Measurements from ENCODE around the gene CLUH. TPM values are rescaled to one million over a fixed set of nuclear protein-coding genes. Genes with fewer than 3 reads are reported as not detected.
"Not testable (repeated sequence)": the region's sequence is repeated elsewhere in the genome, so short reads cannot be mapped to it uniquely, and the experiment has no call there.

Gene CLUH
- polyA plus RNA-seq, 3 donors: 53.5 to 74.8 (median 63.5) TPM

- no peak for DNase-seq
These were observed 21.1 kb downstream of the CLUH start for GRCh38 chr17:2690165-2691068.

- no peak for DNase-seq
These were observed 22.0 kb downstream of the CLUH start for GRCh38 chr17:2689411-2690164.

GRCh38 chr17:2688351-2689342, 22.9 kb downstream of the CLUH start:
- DNase-seq: peak; percentile 40

- DNase-seq: no peak
These were observed 24.5 kb downstream of the CLUH start for GRCh38 chr17:2687074-2687418.

GRCh38 chr17:2685696-2686095, 25.9 kb downstream of the CLUH start:
- DNase-seq: no peak

- DNase-seq: no peak
These were observed 27.0 kb downstream of the CLUH start for GRCh38 chr17:2684549-2684948.

GRCh38 chr17:2683912-2684311, 27.7 kb downstream of the CLUH start:
- DNase-seq: no peak

- no peak for DNase-seq
These were observed 29.2 kb downstream of the CLUH start for GRCh38 chr17:2682176-2682938.

- no peak for DNase-seq
These were observed 29.9 kb downstream of the CLUH start for GRCh38 chr17:2681650-2682049.

GRCh38 chr17:2680961-2681360, 30.6 kb downstream of the CLUH start:
- DNase-seq: no peak

- not testable (repeated sequence) for DNase-seq
These were observed 32.3 kb downstream of the CLUH start for GRCh38 chr17:2679247-2679646.

GRCh38 chr17:2672026-2672425, 39.5 kb downstream of the CLUH start:
- no peak for DNase-seq

- not testable (repeated sequence) for DNase-seq
These were observed 51.2 kb downstream of the CLUH start for GRCh38 chr17:2660410-2660809.

GRCh38 chr17:2659337-2659736, 52.2 kb downstream of the CLUH start:
- DNase-seq: not testable (repeated sequence)

GRCh38 chr17:2656283-2656682, 55.3 kb downstream of the CLUH start:
- no peak for DNase-seq

GRCh38 chr17:2655546-2655945, 56.0 kb downstream of the CLUH start:
- no peak for DNase-seq

- DNase-seq: not testable (repeated sequence)
These were observed 58.7 kb downstream of the CLUH start for GRCh38 chr17:2652911-2653310.

GRCh38 chr17:2649191-2649590, 62.4 kb downstream of the CLUH start:
- DNase-seq: no peak

- DNase-seq: no peak
These were observed 63.6 kb downstream of the CLUH start for GRCh38 chr17:2647957-2648356.

GRCh38 chr17:2644971-2645370, 66.6 kb downstream of the CLUH start:
- DNase-seq: no peak

Data from renal pelvis (tissue), 4 donors.